ENCODE measurements around the gene PDS5A. TPM values are rescaled to one million over a fixed set of nuclear protein-coding genes. Genes with fewer than 3 reads are reported as not detected.
A peak's percentile ranks its signal among the peaks of the same experiment; 100 is the strongest.
"Not testable (repeated sequence)": the region's sequence is repeated elsewhere in the genome, so short reads cannot be mapped to it uniquely, and the experiment has no call there.

The PDS5A gene
- total RNA-seq, 2 donors from 2014 or later: 88.2 to 98.6 TPM

GRCh38 chr4:39905656-39906055 lies 72.1 kb downstream of the PDS5A start:
- 100% methylated on average over 1 of the region's 1 CpG for WGBS, 2 experiments (ENCODE audit: insufficient coverage in 1 of 2, insufficient read length in 1 of 2)
- TF ChIP-seq, protein P1, sequence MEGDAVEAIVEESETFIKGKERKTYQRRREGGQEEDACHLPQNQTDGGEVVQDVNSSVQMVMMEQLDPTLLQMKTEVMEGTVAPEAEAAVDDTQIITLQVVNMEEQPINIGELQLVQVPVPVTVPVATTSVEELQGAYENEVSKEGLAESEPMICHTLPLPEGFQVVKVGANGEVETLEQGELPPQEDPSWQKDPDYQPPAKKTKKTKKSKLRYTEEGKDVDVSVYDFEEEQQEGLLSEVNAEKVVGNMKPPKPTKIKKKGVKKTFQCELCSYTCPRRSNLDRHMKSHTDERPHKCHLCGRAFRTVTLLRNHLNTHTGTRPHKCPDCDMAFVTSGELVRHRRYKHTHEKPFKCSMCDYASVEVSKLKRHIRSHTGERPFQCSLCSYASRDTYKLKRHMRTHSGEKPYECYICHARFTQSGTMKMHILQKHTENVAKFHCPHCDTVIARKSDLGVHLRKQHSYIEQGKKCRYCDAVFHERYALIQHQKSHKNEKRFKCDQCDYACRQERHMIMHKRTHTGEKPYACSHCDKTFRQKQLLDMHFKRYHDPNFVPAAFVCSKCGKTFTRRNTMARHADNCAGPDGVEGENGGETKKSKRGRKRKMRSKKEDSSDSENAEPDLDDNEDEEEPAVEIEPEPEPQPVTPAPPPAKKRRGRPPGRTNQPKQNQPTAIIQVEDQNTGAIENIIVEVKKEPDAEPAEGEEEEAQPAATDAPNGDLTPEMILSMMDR (conservative IDR thresholded peaks at IDR 0.05): no peak

DNA sequence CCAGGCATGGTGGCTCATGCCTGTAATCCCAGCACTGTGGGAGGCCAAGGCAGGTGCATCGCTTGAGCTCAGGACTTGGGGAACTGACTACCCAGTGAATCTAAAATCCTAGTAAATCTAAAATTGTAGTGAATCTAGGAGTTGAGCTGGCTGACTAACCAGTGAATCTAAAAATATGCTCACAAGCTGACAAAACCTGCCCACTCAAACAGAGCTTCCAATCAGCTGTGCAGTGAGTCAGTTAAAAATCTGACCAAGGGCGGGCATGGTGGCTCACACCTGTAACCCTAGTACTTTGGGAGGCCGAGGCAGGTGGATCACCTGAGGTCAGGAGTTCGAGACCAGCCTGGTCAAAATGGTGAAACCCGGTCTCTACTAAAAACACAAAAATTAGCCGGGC lies 72.7 kb downstream of the PDS5A start:
- not testable (repeated sequence) for H3K9me3 Mint-ChIP-seq; H3K27me3 ChIP-seq (ENCODE audit: control insufficient read depth, insufficient read depth, low read length, poor library complexity, severe bottlenecking); H3K9me3 ChIP-seq (ENCODE audit: control insufficient read depth, low read length); DNase-seq; H3K27ac ChIP-seq (ENCODE audit: low read depth, low read length); H3K27ac Mint-ChIP-seq; H3K4me3 ChIP-seq (ENCODE audit: low read length); H3K4me1 ChIP-seq (ENCODE audit: control insufficient read depth, insufficient read depth, low read length); H3K27me3 Mint-ChIP-seq (ENCODE audit: insufficient read depth); H3K9ac ChIP-seq (ENCODE audit: extremely low read depth, low read length, poor library complexity, severe bottlenecking); H3K4me1 Mint-ChIP-seq; H3K4me3 Mint-ChIP-seq
- WGBS, 2 experiments (ENCODE audit: insufficient coverage in 1 of 2, insufficient read length in 1 of 2): 93 to 97% methylated on average over 4 to 6 of the region's 6 CpGs
- peaks cover 63% of the 10 kb centered on the region for H3K36me3 Mint-ChIP-seq (ENCODE audit: low read depth)
- peaks cover 82% of the 10 kb centered on the region for H3K36me3 ChIP-seq (ENCODE audit: control insufficient read depth, insufficient read depth, low read length)

More at GRCh38 chr4:39905656-39906055, 72.1 kb downstream of the PDS5A start:
- Histone ChIP-seq H3K9me3 (ENCODE audit: control insufficient read depth, low read length) (peaks cover 5% of the 10 kb centered on the region), H3K27ac (ENCODE audit: low read depth, low read length) (no peak overlapping the region), H3K4me3 (ENCODE audit: low read length) (no peak overlapping the region), H3K9ac (ENCODE audit: extremely low read depth, low read length, poor library complexity, severe bottlenecking) (no peak overlapping the region), H3K27me3 (ENCODE audit: control insufficient read depth, insufficient read depth, low read length, poor library complexity, severe bottlenecking) (no peaks in the 10 kb centered on the region), H3K36me3 (ENCODE audit: control insufficient read depth, insufficient read depth, low read length) (peaks cover 82% of the 10 kb centered on the region), H3K4me1 (ENCODE audit: control insufficient read depth, insufficient read depth, low read length) (no peaks in the 10 kb centered on the region)
- no peak for DNase-seq
- no peaks in the 10 kb centered on the region for H3K27me3 Mint-ChIP-seq (ENCODE audit: insufficient read depth)
- H3K4me1 Mint-ChIP-seq: peaks cover 3% of the 10 kb centered on the region
- H3K36me3 Mint-ChIP-seq (ENCODE audit: low read depth): peaks cover 63% of the 10 kb centered on the region
- no peak overlapping the region for H3K27ac Mint-ChIP-seq
- H3K4me3 Mint-ChIP-seq: no peak overlapping the region
- no peaks in the 10 kb centered on the region for H3K9me3 Mint-ChIP-seq

GRCh38 chr4:39900966-39901365 lies 76.7 kb downstream of the PDS5A start:
- Histone ChIP-seq H3K9me3 (ENCODE audit: control insufficient read depth, low read length) (no peaks in the 10 kb centered on the region), H3K27ac (ENCODE audit: low read depth, low read length) (no peak overlapping the region), H3K36me3 (ENCODE audit: control insufficient read depth, insufficient read depth, low read length) (peaks cover 91% of the 10 kb centered on the region), H3K27me3 (ENCODE audit: control insufficient read depth, insufficient read depth, low read length, poor library complexity, severe bottlenecking) (no peaks in the 10 kb centered on the region), H3K9ac (ENCODE audit: extremely low read depth, low read length, poor library complexity, severe bottlenecking) (no peak overlapping the region), H3K4me1 (ENCODE audit: control insufficient read depth, insufficient read depth, low read length) (no peaks in the 10 kb centered on the region), H3K4me3 (ENCODE audit: low read length) (no peak overlapping the region)
- Mint-ChIP-seq H3K27ac (no peak overlapping the region), H3K36me3 (ENCODE audit: low read depth) (peaks cover 70% of the 10 kb centered on the region), H3K27me3 (ENCODE audit: insufficient read depth) (no peaks in the 10 kb centered on the region), H3K4me3 (no peak overlapping the region), H3K4me1 (peaks cover 3% of the 10 kb centered on the region), H3K9me3 (no peaks in the 10 kb centered on the region)
- no peak for DNase-seq
- TF ChIP-seq, protein P1 (conservative IDR thresholded peaks at IDR 0.05): no peak
- WGBS, 2 experiments (ENCODE audit: insufficient coverage in 1 of 2, insufficient read length in 1 of 2): 90 to 98% methylated on average over 2 of the region's 2 CpGs

GRCh38 chr4:39899291-39899690 lies 78.4 kb downstream of the PDS5A start:
- 97 to 100% methylated on average over 2 to 3 of the region's 3 CpGs for WGBS, 2 experiments (ENCODE audit: insufficient coverage in 1 of 2, insufficient read length in 1 of 2)
- Histone ChIP-seq H3K36me3 (ENCODE audit: control insufficient read depth, insufficient read depth, low read length) (peaks cover 91% of the 10 kb centered on the region), H3K27ac (ENCODE audit: low read depth, low read length) (no peak overlapping the region), H3K9ac (ENCODE audit: extremely low read depth, low read length, poor library complexity, severe bottlenecking) (no peak overlapping the region), H3K4me1 (ENCODE audit: control insufficient read depth, insufficient read depth, low read length) (no peaks in the 10 kb centered on the region), H3K4me3 (ENCODE audit: low read length) (no peak overlapping the region), H3K27me3 (ENCODE audit: control insufficient read depth, insufficient read depth, low read length, poor library complexity, severe bottlenecking) (no peaks in the 10 kb centered on the region), H3K9me3 (ENCODE audit: control insufficient read depth, low read length) (no peaks in the 10 kb centered on the region)
- no peak for DNase-seq
- TF ChIP-seq, protein P1 (conservative IDR thresholded peaks at IDR 0.05): no peak
- Mint-ChIP-seq H3K4me3 (no peak overlapping the region), H3K27me3 (ENCODE audit: insufficient read depth) (no peaks in the 10 kb centered on the region), H3K27ac (peak overlapping the region; percentile 39), H3K9me3 (no peaks in the 10 kb centered on the region), H3K4me1 (no peaks in the 10 kb centered on the region), H3K36me3 (ENCODE audit: low read depth) (peaks cover 76% of the 10 kb centered on the region)

Measured in endodermal cell (in vitro differentiated cells).